IPS-NIHi7 (cell line): ENCODE data around the gene HES4.
"Not testable (repeated sequence)": the region's sequence is repeated elsewhere in the genome, so short reads cannot be mapped to it uniquely, and the experiment has no call there.

Source experiments
- DNase-seq: peaks from one replicate; pipeline ENCODE4 v3.0.0; 2012; ENCODE audit warnings: mixed read lengths; ENCODE audit errors: extremely low spot score

Gene HES4

DNA sequence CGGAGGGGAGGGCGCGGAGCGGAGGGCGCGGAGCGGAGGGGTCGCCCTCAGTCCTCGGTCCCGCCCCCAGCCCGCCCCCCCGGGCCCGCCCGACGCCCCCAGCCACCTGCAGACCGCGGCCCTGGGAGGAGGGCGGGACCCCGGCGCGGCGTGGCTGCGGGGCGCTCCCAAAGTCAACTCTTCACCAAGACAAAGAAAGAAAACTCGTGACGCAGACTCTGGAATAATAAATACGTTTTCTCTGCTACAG lies 1.2 kb downstream of the HES4 start:
- no peak for DNase-seq

DNA sequence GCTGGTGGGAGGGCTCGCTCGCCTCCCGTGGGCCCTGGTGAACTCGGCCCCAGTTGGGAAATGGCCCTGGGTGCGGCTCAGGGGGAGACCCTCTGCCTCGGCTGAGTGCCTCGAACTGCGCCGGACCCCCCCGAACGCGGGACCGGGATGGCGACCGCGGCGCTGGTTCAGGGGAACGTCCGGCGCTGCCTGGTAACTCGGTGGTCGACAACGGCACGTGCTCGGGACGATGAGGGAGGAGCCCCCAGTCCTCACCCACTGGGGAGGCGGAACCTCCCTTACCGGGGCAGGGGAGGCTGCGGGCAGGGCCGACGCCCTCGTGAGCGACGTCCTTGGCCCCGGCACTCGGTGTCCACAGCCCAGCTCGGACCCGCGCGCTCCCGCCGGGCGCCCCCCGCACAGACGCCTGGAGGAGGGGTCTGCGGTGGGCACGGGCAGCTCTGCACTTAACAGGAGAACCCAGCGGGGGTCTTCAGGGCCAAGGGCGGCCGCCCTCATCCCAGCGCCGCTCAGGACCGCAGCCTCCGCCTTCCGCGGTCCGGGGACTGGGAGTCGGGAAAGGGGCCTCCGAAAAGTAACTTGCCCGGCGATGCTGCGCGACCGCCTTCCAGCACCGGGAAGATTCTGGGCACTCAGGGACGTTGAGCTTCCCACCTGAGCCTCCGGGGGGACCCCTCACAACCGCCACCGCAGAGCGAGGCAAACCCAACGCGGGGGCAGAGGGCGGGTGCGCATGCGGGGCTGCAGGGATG lies 1.7 kb downstream of the HES4 start:
- DNase-seq, result no peak

DNA sequence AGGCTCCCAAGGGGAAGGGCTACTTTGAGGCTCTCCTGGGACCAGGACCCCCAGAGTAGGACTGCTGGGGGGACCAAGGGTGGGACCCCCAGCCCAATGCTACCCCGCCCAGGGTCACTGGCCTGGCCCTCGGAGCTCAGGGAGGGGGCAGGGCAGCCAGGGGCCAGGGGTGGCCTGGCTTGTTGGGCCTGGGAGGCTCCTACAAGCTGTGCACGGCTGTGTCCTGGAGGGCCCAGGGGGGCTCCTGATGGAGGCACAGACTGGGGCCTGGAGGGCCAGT lies 2.2 kb downstream of the HES4 start:
- DNase-seq, result no peak

DNA sequence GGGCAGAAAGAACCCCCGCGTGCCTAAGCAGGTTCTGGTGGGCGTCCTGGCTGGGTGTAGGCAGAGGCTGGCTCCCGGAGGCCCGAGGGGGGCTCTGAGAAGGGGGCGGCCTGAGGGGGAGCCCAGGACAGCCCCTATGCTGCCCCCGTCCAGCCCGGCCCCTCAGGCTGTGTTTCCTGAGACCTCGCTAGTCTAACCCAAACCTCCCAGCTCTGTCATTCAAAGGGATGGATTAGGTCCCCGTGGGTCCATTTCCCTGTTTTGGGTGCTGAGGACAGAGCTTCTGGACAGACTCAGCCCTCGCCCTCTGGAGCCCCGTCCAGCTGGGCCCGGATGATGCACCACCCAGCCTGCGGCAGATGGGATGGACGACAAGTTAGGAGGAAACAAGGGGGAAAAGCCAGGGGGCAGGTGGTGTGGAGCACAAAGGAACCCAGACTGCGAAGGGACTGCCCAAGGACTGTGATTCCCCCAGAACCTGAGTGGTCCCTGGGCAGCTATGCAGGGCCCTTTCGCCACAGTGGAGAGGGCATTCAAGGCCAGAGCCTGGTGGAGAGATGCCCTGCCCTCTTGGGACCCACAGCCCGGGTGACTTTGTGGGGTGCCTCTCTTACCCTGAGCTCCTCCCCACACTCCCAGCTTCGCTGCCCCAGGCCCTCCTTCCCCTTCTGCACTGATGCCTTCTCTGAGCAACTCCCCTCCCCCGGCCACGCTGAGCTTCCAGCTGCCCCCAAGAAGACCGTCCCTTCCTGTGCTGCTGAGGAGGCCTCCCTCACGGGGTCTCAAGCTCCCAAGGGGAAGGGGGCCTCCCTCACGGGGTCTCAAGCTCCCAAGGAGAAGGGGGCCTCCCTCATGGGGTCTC lies 2.8 kb downstream of the HES4 start:
- DNase-seq, result no peak

DNA sequence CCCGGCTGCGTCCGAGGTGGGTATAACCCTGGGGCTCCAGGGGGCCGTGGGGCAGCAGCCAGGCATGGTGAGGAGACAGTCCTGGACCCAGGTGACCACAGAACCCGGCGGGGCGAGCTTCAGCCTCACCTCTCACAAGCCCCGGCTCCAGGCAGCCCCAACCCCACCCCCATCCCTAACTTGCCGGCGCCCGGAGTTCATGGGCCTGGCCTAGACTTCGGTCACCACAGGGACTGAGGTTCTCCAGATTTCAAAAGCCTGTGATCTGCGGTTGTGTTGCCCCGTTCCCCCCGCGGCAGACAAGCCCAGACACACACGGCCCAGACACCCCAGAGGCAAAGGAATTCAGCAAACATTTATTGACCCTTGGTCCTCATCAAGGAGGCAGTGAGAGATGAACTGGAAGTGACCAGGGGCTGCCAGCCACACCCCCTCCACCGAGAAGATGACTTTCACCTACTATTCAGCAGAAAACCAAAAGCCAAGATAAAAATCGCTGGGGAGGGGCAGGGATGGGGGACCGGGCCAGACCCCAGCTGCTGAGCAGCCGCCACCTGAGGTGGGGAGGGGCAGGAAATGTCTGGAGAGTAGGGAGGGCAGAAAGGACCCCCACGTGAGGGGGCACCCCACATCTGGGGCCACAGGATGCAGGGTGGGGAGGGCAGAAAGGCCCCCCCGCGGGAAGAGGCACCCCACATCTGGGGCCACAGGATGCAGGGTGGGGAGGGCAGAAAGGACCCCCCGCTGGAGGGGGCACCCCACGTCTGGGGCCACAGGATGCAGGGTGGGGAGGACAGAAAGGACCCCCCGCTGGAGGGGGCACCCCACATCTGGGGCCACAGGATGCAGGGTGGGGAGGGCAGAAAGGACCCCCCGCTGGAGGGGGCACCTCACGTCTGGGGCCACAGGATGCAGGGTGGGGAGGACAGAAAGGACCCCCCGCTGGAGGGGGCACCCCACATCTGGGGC lies 3.9 kb downstream of the HES4 start:
- DNase-seq, result no peak

DNA sequence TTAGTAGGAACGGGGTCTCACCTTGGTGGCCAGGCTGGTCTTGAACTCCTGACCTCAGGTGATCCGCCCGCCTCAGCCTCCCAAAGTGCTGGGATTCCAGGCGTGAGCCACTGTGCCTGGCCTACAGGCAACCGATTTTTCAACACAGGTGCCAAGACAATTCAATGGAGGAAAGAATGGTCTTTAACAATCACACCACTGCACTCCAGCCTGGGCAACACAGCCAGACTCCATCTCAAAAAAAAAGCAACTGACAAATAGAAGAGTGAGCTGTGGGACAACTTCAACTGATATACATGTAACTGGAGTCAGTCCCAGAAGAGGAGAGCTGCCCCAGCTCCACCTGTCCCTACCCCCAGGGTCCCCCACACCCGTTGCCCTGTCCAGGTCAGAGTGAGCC lies 5.4 kb downstream of the HES4 start:
- DNase-seq, result not testable (repeated sequence)

DNA sequence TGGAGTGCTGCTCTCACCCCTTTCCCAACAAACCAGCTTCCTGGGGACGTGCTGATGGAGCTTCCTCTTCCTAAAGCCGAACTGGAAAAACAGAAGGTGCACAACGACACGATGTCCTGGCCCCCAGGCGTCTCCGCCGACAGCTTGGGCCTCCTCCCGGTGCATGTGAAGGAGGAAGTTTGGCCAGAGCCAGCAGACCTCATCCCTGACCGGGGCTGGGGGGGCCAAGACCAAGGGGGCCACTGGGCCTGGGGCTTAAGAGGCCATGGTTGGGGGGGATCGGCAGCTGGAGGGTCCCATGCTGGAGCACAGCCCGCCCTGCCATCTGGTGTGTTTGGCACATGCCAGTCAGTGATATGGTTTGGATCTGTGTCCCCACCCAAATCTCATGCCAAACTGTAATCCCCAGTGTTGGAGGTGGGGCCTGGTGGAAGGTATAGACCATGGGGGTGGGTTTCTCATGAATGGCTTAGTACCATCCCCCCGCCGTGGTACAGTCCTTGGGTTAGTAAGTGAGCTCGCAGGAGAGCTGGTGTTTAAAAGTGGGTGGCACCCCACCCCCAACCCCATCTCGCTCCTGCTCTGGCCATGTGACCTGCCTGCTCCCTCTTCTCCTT lies 6.4 kb downstream of the HES4 start:
- DNase-seq, result no peak

DNA sequence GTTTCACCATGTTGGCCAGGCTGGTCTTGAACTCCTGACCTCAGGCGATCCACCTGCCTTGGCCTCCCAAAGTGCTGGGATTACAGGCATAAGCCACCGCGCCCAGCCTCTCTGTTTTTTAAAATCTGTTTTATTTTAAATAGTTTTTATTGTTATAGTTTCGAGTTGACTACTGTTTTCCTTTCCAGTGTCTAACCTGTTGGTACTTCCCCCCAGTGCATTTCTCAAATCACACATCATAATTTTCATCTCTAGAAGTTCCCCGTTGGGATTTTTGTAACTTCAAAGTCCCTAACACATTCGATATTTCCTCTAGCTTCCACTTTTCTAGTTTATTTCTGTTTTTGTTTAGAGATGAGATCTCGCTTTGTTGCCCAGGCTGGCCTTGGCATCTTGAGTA lies 7.5 kb downstream of the HES4 start:
- no peak for DNase-seq

DNA sequence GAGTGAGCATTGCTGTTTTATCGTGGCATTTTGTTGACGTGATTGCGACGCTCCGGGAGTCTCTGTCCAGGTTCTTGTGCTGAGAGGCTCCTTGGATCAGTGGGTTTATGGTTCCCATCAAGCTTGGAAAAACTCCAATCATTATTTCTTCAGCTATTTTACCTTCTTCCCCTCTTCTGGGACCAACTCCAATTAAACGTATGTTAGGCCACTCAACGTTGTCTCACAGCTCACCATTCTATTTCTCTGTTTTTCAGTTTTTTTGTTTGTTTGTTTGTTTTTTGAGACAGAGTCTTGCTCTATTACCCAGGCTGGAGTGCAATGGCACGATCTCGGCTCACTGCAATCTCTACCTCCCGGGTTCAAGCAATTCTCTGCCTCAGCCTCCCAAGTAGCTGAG lies 8.0 kb downstream of the HES4 start:
- DNase-seq, result no peak

DNA sequence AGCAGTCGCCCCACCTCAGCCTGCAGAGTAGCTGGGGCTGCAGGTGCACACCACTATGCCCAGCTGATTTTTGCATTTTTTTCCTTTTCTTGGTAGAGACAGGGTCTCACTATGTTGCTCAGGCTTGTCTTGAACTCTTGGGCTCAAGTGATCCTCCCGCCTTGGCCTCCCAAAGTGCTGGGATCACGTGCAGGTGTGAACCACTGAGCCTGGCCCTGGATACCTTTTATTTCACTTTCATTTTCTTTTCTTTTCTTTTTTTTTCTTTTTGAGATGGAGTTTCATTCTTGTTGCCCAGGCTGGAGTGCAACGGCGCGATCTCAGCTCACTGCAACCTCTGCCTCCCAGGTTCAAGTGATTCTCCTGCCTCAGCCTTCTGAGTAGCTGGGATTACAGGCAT lies 8.6 kb downstream of the HES4 start:
- DNase-seq, result not testable (repeated sequence)

DNA sequence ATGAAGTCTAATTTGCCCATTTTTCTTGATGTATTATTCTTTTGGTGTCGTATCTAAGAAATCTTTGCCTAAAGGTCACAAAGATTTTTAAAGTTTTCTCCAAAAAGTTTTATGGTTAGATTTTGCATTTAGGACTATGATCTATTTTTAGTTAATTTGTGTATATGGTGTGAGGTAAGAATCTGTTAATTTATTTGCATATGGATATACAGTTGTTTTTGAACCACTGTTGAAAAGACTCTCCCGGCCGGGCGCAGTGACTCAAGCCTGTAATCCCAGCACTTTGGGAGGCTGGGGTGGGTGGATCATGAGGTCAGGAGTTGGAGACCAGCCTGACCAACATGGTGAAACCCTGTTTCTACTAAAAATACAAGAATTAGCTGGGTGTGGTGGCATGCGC lies 11.8 kb downstream of the HES4 start:
- not testable (repeated sequence) for DNase-seq

DNA sequence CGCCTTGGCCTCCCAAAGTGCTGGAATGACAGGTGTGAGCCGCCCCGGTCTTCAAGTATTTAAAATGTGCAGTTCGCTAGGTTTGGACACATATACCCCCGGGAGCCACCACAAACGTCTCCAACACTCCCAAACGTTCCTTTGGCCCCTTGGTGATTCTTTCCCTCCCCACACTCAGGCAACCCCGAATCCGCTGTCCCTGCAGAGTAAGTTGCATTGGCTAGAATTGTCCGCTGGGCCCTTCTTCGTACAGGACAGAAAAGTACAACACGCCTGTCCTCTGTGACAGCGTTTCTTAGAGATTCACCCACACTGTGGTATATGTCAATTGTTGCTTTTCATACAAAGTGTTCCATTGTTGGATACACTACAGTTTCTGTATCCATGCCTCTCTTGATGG lies 14.8 kb downstream of the HES4 start:
- DNase-seq, result no peak

DNA sequence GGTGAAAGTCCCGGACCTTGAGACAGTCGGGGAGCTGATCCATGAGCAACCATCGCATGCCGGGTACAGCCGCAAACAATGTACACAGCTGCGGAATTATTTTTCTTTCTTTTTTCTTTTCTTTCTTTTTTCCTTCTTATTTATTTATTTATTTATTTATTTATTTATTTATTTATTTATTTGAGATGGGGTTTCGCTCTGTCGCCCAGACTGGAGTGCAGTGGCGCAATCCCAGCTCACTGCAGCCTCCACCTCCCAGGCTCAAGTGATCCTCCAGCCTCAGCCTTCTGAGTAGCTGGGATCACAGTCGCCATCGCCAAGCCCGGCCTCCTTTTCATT lies 15.5 kb downstream of the HES4 start:
- no peak for DNase-seq

DNA sequence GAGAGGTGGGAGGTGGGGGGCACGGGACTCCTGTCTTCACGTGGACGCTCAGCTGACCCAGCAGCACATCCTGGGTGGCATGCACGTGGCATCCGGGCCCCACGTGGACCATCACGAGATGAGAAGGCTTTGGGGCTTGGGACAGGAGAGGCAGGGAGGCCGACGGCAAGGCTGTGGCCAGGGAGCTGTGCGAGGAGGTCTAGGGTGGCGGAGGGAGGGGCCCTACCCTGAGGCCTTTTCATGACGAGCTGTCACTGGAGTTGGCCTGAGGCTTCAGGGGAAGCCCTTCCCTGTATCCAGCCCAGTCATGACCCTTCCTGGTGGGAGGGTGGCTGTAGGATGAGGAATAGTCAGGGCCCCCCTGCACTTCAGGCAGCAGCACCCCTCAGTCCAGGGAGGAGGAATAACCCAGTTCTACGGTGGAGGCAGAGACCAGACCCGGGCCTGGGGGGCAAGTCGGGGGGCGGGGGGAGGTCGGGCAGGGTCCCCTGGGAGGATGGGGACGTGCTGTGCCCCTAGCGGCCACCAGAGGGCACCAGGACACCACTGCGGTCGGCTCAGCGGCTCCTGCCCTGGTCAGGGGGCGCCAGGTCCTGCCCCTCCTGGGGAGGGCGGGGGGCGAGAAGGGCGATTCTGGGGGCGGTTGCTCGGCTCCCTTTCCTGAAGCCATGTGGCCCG lies 16.0 kb downstream of the HES4 start:
- peak; percentile 91 for DNase-seq

DNA sequence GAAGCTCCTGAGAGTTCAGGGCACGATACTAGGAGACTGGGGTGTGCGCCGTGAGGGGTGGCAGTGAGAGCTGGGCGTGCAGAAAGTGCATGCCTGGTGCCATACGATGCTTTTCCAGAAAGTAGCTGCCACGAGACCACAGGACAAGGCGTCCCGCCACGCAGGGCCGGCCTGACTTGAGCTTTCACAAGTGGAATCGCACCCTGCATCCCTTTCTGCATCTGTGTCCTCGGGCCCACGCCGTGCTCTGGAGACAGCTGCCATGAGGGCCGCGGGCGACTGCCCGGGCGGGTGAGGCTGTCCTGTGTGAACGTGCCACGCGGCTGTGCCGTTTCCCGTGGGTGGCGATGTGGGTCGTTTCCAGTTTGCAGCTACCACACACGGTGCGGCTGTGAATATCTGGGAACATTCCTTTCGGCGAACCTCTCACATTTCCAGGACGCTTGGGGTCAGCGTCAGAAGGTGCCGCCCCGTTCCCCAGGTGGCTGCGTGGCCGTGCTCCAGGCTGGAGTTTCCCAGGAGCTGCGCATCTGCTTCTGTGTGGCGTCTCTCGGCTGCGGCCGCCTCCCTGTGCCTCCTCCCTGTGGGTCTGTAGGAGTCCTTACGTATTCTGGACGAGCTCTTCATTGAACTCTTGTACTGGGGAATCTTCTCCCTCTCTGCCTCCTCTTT lies 17.0 kb downstream of the HES4 start:
- DNase-seq, result no peak

DNA sequence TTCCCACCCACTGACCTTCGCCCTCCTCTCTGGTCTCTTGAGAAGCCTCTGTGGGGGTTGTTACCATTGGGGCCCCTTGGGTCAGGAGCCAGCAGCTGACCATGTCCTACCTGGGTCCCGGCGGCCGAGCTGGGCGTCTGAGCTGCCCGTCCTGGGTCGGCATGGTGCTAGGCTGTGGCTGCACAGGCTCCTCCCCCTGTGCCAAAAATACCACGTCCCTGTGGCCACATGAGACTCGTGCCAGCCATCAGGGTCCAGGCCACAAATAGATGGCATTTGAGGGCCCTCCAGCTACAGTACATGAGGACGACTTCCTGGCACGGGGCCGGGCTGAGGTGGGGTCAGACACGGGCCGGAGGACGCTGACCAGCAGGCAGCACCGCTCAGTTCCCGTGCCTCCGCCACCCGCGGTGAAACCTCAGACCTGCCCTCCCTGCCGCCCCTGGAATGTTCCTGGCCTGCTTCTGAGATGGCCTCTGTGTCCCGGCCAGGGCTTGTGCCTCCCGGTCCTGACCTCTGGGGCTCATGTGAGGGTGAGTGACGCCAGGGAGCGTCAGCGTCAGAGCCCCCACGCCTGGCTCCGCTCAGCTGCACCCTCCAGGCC lies 17.8 kb downstream of the HES4 start, which contains the start of gene PERM1:
PERM1 (minus strand) TSS at position 139 of the 604 bp plus-strand sequence. CDS start 1,064 bp downstream, outside the sequence.
- no peak for DNase-seq

DNA sequence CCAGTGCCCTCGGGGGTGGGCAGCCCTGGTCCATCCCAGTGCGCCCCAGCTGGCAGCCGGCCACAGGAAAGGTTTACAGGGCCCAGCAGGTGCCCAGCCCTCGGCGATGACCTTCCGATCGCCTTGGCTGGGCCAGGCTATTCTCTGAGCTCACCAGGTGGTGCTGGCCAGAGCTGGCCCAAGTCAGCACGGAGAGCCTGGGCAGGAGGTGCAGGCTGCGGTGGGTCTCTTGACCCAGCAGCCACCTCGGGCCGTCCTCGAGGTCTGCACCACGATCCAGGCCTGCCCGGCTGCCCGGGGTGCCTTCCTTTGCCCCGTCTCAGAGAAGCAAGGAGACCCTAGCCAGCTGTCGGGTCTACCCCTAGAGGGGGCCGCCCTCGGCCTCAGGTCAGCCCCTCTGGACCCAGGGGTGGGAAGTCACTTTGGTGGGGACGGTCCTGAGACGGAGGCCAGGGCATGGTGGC lies 18.4 kb downstream of the HES4 start:
- no peak for DNase-seq

DNA sequence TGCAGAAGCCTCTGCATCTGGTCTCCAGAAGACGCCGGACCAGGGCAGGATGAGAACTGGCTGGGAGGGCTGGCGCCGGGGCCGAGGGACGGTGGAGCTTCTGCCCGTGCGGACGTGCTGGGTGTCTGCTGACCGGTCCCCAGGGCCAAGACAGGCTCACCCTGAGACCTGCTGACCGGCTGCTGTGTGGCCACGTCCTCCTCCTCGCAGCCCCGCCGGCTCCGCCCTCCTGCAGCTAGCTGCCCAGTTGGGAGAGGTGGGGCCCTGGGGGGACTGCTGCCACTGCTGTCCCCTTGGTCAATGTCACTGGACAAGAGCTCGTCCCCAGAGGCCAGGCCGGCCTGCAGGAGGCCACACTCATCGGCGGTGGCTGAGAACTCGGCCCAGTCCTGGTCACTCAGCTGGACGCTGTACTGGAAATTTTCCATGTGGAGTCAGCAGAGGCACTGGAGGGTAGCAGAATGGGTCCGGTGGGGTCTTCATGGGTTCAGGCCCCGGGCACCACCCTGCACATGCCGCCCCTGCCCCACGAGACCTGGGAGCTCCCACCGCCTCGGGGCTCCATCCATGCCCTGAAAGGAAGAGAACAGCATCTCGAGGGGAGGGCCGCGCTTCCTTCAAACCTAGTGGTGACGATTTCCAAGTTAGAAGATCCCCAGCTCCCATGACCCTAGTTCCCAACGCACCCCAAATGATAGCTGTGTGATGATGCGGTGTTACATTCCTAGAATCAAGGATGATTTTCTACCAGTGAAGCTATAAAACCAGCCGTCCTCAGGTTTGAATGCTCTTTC lies 19.1 kb downstream of the HES4 start:
- no peak for DNase-seq

DNA sequence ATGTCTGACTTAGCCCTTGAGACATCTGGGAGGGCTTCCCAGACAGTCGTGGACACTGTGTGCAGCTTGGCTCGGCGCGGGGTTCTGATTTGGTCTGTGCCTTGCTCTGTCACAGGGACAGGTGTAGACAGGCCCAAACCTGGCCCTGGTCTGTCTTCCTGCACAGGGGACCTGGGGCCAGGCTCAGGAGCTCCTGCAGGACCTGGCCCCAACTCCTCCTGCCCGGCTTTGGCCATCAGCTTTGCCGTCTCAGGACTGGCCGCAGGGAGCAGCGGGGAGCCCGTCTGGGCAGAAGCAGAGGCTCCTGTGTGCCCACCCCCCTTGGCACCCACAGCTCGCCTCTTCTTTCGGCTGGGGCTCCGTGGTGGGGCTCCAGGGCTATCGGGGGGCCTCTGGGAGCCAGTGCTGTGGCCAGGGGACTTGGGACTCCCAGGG lies 19.7 kb downstream of the HES4 start:
- no peak for DNase-seq

DNA sequence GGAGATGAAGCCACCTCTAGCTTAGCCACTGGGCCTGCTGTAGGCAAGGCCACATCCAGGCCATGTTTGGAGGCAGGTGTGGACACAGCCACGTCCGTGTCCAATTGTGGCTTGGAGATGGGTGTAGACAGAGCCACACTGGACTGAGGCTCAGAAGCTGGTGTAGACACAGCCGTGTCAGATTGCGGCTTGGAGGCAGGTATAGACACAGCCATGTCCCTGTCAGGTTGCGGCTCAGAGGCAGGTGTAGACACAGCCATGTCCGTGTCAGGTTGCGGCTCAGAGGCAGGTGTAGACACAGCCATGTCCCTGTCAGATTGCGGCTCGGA lies 20.2 kb downstream of the HES4 start:
- no peak for DNase-seq
